Skeletal muscle tissue (tissue), 4 donors: Measurements from ENCODE around the gene HCFC1R1. TPM values are rescaled to one million over a fixed set of nuclear protein-coding genes. Genes with fewer than 3 reads are reported as not detected.

Experiments used
- H3K27ac ChIP-seq: one replicate; pipeline ENCODE4 v1.7.0; 2013; ENCODE audit warnings: mild to moderate bottlenecking, low read depth, low read length, inconsistent platforms
- H3K27me3 ChIP-seq, 3 donors: one replicate each; pipeline ENCODE4 v1.7.0; 2013; ENCODE audit warnings: low read length in 3 of 3; ENCODE audit not compliant: control insufficient read depth in 3 of 3, insufficient read depth in 3 of 3
- H3K36me3 ChIP-seq, 3 donors: one replicate each; pipeline ENCODE4 v1.7.0; 2013; ENCODE audit warnings: low read length in 3 of 3; ENCODE audit not compliant: control insufficient read depth in 3 of 3, insufficient read depth in 3 of 3
- H3K4me1 ChIP-seq, 3 donors: one replicate each; pipeline ENCODE4 v1.7.0; 2013; ENCODE audit warnings: low read length in 3 of 3, mild to moderate bottlenecking in 3 of 3; ENCODE audit not compliant: control insufficient read depth in 3 of 3, insufficient read depth in 3 of 3
- H3K4me3 ChIP-seq, 3 donors: one replicate each; pipeline ENCODE4 v1.7.0; 2013; ENCODE audit warnings: low read length in 3 of 3
- H3K9ac ChIP-seq, 3 donors: one replicate each; pipeline ENCODE4 v1.7.0; 2013; ENCODE audit warnings: low read length in 3 of 3, mild to moderate bottlenecking in 3 of 3, moderate library complexity in 2 of 3, low read depth in 1 of 3
- H3K9me3 ChIP-seq, 3 donors: one replicate each; pipeline ENCODE4 v1.7.0; 2013; ENCODE audit warnings: low read length in 3 of 3; ENCODE audit not compliant: control insufficient read depth in 3 of 3
- total RNA-seq: library from RNA; depleted of rRNA; stranded (reverse); fragments of >200 nt; gene quantifications from one replicate; pipeline ENCODE4 v1.2.3, GENCODE V29; 2014
- donor health status: Osteomylitis.

The HCFC1R1 gene
- total RNA-seq, 1 donor from 2014 or later: 14.1 TPM

DNA sequence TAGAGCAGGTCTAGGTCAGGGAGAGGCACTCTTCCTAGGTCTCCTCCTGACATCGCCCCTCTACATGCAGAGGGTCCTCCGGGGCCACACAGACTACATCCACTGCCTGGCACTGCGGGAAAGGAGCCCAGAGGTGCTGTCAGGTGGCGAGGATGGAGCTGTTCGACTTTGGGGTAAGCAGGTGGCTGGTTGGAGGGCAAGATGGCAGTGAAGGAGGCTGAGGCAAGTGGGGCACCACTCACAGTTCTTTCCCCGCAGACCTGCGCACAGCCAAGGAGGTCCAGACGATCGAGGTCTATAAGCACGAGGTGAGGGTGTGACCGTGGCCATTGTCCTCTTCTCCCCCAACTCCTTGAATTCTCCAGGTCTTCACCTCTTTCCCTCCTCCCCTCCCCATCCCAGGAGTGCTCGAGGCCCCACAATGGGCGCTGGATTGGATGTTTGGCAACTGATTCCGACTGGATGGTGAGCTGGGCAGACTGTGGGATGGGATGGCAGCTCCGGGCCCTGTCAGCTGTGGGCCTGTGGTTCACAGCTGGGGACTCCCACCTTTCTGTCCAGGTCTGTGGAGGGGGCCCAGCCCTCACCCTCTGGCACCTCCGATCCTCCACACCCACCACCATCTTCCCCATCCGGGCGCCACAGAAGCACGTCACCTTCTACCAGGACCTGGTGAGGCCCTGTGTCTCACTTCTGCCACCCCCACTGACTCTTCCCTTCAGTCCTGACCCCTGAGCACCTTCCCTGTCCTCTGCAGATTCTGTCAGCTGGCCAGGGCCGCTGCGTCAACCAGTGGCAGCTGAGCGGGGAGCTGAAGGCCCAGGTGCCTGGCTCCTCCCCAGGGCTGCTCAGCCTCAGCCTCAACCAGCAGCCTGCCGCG lies 3.1 kb upstream of the HCFC1R1 start:
- H3K9me3 ChIP-seq: no peaks in the 10 kb centered on the region
- H3K9ac ChIP-seq: peak overlapping the region in 1 of 3 donors; percentile 40
- peaks cover 26 to 31% (median 27%) of the 10 kb centered on the region in 3 donors for H3K27me3 ChIP-seq
- peaks cover 14 to 20% (median 19%) of the 10 kb centered on the region in 3 donors for H3K36me3 ChIP-seq
- no peak overlapping the region for H3K4me3 ChIP-seq
- H3K27ac ChIP-seq: no peak overlapping the region
- peaks cover 22 to 38% (median 33%) of the 10 kb centered on the region in 3 donors for H3K4me1 ChIP-seq

DNA sequence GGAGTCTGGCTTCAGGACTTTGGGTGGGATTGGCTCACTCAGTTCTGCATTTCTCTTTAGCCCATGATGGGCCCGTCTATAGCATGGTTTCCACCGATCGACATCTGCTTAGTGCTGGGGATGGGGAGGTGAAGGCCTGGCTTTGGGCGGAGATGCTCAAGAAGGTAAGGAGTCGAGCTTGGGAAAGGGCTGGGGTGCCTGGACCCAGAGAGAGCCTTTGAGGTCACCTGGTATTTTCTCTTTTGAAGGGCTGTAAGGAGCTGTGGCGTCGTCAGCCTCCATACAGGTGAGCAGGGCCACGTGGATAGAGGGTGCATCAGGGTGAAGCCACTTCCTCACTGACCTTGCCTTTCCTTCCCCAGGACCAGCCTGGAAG lies 2.2 kb upstream of the HCFC1R1 start:
- Histone ChIP-seq H3K9ac (no peak overlapping the region), H3K27me3 (peaks cover 23 to 25% (median 25%) of the 10 kb centered on the region in 3 donors), H3K36me3 (peaks cover 14 to 23% (median 19%) of the 10 kb centered on the region in 3 donors), H3K4me1 (peaks cover 30 to 46% (median 38%) of the 10 kb centered on the region in 3 donors), H3K27ac (no peak overlapping the region), H3K9me3 (no peaks in the 10 kb centered on the region), H3K4me3 (no peak overlapping the region)

DNA sequence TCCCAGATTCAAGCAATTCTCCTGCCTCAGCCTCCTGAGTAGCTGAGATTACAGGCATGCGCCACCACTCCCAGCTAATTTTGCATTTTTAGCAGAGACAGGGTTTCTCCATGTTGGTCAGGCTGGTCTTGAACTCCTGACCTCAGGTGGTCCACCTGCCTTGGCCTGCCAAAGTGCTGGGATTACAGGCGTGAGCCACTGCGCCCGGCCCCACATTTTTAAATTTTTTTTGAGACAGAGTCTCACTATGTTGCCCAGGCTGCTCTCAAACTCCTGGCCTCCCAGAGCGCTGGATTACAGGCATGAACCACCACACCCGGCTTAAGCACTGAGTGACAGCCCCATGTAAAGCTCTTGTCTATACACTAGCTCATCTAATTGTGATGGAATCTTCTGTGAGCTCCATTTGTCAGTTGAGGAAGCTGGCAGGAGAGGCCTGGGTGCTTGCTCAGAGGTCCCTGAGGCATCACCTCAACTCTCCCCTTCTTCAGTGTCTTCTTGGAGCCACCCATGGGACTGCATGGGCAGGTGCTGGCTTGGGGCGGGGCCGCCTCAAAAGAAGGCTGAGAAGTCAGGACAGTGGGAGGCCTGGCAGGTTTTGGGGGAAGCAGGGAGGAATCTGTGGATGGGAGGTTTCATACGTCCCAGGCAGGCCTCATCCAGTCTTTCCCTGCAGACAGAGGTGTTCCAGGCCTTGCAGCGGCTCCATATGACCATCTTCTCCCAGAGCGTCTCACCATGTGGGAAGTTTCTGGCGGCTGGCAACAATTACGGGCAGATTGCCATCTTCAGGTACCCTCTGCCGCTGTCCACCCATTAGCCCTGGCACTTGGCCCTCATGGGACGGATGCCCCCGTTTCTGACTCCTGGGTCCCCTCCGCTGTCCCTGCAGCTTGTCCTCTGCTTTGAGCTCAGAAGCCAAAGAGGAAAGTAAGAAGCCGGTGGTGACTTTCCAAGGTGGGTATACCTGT lies 1.6 kb upstream of the HCFC1R1 start:
- Histone ChIP-seq H3K36me3 (peaks cover 14 to 23% (median 19%) of the 10 kb centered on the region in 3 donors), H3K27me3 (peaks cover 18 to 19% (median 19%) of the 10 kb centered on the region in 3 donors), H3K9me3 (no peaks in the 10 kb centered on the region), H3K4me1 (peaks cover 34 to 50% (median 40%) of the 10 kb centered on the region in 3 donors), H3K9ac (no peak overlapping the region), H3K4me3 (no peak overlapping the region), H3K27ac (no peak overlapping the region)

DNA sequence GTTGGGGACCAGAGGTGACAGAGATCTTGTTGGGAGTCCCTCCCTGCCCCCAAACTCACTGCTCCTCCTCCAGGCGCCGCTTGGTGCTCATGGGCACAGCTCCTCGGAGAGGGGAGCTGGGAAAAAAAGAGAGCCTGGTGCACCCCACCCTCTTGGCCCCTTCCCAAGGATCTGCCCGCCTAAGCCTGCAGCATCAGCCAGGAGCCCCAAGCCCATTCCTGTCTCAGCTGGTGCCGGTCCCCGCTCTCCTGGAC lies 400 bp downstream of the HCFC1R1 start:
- Histone ChIP-seq H3K4me1 (peaks cover 33 to 43% (median 38%) of the 10 kb centered on the region in 3 donors), H3K9me3 (no peaks in the 10 kb centered on the region), H3K9ac (peak overlapping the region; percentile 85 to 95 (median 89))

DNA sequence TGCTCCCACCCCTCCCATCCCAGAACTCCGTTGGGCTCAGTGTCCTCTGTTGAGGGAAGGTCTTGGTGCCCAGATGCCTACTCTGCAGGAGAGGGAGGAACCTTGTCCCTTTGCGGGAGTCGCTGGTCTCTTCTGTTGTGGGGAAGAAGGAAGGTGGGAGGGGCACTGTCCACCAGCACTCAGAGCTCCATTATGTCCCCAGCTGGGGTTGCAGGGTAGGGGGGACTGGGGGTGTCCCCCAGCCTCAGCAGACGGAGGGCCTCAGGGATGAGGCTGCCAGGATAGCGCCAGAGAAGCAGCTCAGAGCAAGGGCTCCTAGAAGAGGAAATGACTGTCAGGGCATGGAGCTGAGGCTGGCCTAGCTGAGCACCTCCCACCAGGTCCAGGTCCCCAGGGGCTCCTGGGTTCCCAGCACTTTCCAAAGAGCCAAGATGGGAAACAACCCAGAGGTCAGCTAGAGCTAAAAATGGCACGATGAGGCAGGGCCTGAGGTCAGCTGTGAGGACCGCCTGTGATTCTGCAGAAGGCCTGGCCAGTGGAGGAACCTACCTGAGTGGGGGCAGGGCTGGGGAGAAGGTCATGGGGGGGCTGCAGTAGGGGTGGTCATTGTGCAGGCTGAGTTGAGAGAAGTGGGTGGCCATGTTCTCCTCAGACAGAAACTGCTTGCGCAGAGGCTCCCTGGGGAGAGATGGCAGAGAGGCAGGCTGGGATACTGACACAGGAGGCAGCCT lies 893 bp downstream of the HCFC1R1 start:
- H3K4me3 ChIP-seq: peak overlapping the region; percentile 85 to 96 (median 92)
- peak overlapping the region; percentile 85 to 95 (median 89) for H3K9ac ChIP-seq
- no peaks in the 10 kb centered on the region for H3K9me3 ChIP-seq
- peak overlapping the region; percentile 97 for H3K27ac ChIP-seq
- H3K4me1 ChIP-seq: peaks cover 35 to 47% (median 38%) of the 10 kb centered on the region in 3 donors
- H3K27me3 ChIP-seq: peaks cover 8 to 9% (median 9%) of the 10 kb centered on the region in 3 donors
- peaks cover 14 to 23% (median 19%) of the 10 kb centered on the region in 3 donors for H3K36me3 ChIP-seq

More for the DNA sequence above, 400 bp downstream of the HCFC1R1 start:
- Histone ChIP-seq H3K27ac (peak overlapping the region; percentile 97), H3K27me3 (peaks cover 4% of the 10 kb centered on the region in 3 donors), H3K4me3 (peak overlapping the region; percentile 85 to 96 (median 92)), H3K36me3 (peaks cover 14 to 23% (median 19%) of the 10 kb centered on the region in 3 donors)

DNA sequence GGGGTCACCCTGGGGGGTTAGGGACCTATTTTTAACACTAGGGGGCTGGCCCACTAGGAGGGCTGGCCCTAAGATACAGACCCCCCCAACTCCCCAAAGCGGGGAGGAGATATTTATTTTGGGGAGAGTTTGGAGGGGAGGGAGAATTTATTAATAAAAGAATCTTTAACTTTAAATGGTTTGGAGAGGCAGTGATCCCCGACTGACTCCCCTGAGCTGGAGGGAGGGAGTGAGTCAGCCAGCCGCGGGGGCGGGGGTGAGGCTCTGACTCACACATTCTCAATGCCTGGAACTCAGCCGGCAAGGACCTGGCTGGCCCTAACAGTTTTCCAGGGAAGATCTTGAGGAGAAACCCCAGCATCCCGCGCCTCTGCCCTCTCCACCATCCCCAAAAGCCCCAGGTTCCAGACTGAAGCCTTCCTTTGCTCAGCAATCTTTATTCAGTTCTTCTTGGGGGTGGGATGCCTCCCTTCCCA lies 1.5 kb downstream of the HCFC1R1 start:
- Histone ChIP-seq H3K4me3 (peak overlapping the region; percentile 85 to 96 (median 92)), H3K27ac (peak overlapping the region; percentile 97), H3K4me1 (peaks cover 35 to 48% (median 38%) of the 10 kb centered on the region in 3 donors), H3K9ac (peak overlapping the region; percentile 85 to 95 (median 89)), H3K27me3 (peaks cover 8 to 12% (median 9%) of the 10 kb centered on the region in 3 donors), H3K9me3 (no peaks in the 10 kb centered on the region), H3K36me3 (peaks cover 14 to 22% (median 16%) of the 10 kb centered on the region in 3 donors)

GRCh38 chr16:3021449-3022207 lies 2.1 kb downstream of the HCFC1R1 start:
- peak overlapping the region; percentile 65 to 95 (median 82) for H3K9ac ChIP-seq
- peak overlapping the region; percentile 97 for H3K27ac ChIP-seq
- H3K36me3 ChIP-seq: peaks cover 7 to 16% (median 11%) of the 10 kb centered on the region in 3 donors
- H3K4me1 ChIP-seq: peaks cover 35 to 48% (median 38%) of the 10 kb centered on the region in 3 donors
- H3K27me3 ChIP-seq: peaks cover 9 to 14% (median 12%) of the 10 kb centered on the region in 3 donors
- H3K4me3 ChIP-seq: peak overlapping the region; percentile 60 to 85 (median 81)
- no peaks in the 10 kb centered on the region for H3K9me3 ChIP-seq

DNA sequence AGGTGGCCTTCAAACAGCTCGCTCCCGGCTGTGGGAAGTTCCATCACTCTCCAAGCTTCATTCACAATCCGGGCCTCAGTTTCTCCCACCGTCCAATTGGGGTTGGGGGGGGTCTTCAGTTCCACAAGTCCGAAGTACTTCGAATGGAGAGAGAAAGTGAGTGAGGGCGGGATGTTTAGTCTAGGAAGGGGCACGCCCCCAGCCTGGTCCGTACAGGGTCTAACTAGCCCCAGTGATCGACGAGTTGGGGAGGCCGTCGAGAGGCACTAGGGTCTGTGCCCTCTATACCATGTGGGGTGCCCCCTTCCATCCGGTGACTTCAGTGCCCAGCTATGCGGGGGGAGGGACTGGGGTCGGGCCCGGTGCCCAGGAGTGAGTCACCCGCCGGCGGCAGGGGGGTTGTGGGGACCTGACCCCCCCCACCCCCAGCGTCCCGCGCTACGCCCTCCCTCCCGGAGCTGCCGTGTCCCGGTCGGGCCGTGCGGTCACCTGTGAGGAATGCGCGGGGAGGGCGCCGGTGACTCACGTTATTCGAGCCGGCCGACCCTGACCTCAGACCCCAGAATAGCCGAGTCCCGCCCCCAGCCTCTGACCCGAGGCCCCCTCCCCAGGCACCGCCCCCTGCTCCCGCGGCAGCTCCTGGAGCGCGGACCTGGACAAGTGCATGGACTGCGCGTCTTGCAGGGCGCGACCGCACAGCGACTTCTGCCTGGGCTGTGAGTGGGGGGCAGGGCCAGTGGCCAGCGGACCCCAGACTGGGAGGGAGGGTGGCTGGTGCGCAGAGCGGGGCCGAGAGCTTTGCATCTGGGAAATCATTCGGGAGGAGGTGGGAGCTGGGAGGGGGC lies 2.9 kb downstream of the HCFC1R1 start:
- Histone ChIP-seq H3K27me3 (peaks cover 9 to 14% (median 12%) of the 10 kb centered on the region in 3 donors), H3K27ac (peak overlapping the region; percentile 97), H3K4me1 (peaks cover 35 to 48% (median 38%) of the 10 kb centered on the region in 3 donors), H3K4me3 (peak overlapping the region; percentile 71 to 85 (median 81)), H3K36me3 (peaks cover 0 to 8% (median 3%) of the 10 kb centered on the region in 3 donors), H3K9ac (peak overlapping the region; percentile 82 to 95 (median 87)), H3K9me3 (no peaks in the 10 kb centered on the region)
